SU-DHL-6 (cell line): ENCODE data around the gene DOCK3.
"Not testable (repeated sequence)": the region's sequence is repeated elsewhere in the genome, so short reads cannot be mapped to it uniquely, and the experiment has no call there.

Experiments used
- H2AFZ ChIP-seq: fragments of 200-600 bp; sonication (generic); 2 replicates; pipeline ENCODE4 v1.6.1; 2014; ENCODE audit warnings: low read depth, mild to moderate bottlenecking, moderate library complexity, mixed read lengths, antibody characterized with exemption, low read length; ENCODE audit not compliant: severe bottlenecking
- H3F3A ChIP-seq: fragments of 200-600 bp; shearing (Covaris generic); 2 replicates; pipeline ENCODE4 v1.6.0; 2016; ENCODE audit warnings: antibody characterized with exemption, mild to moderate bottlenecking; ENCODE audit not compliant: insufficient read depth
- H3K27ac ChIP-seq: fragments of 200-600 bp; sonication (generic); 2 replicates; pipeline ENCODE4 v1.5.1; 2016; ENCODE audit warnings: low read depth, mild to moderate bottlenecking, low read length, moderate library complexity, mixed read lengths
- H3K27me3 ChIP-seq: fragments of 200-600 bp; sonication (generic), shearing (Covaris generic); 2 replicates; pipeline ENCODE4 v1.6.0; 2014; ENCODE audit warnings: mild to moderate bottlenecking, low read length
- H3K36me3 ChIP-seq: fragments of 200-600 bp; sonication (generic); 2 replicates; pipeline ENCODE4 v1.6.1; 2014; ENCODE audit warnings: mild to moderate bottlenecking, low read length, mixed read lengths
- H3K4me2 ChIP-seq: fragments of 300-600, 200-600 bp; shearing (Covaris generic), sonication (generic); 2 replicates; pipeline ENCODE4 v1.6.0; 2014; ENCODE audit warnings: low read length, low read depth, mild to moderate bottlenecking; ENCODE audit not compliant: poor library complexity, severe bottlenecking
- H3K4me3 ChIP-seq: fragments of 200-600 bp; sonication (generic); 2 replicates; pipeline ENCODE4 v1.5.1; 2014; ENCODE audit warnings: antibody characterized with exemption, low read length, mild to moderate bottlenecking, mixed read lengths; ENCODE audit not compliant: insufficient read depth, poor library complexity, severe bottlenecking
- H3K79me2 ChIP-seq: fragments of 200-600 bp; sonication (generic); 2 replicates; pipeline ENCODE4 v1.6.1; 2014; ENCODE audit warnings: mild to moderate bottlenecking, low read length, moderate library complexity; ENCODE audit not compliant: insufficient read depth
- H3K9ac ChIP-seq: fragments of 200-600 bp; sonication (generic); 2 replicates; pipeline ENCODE4 v1.7.0; 2014; ENCODE audit warnings: mild to moderate bottlenecking, low read length
- H3K9me2 ChIP-seq: fragments of 200-600 bp; sonication (generic); replicated peaks from 2 replicates; pipeline ENCODE4 v1.6.1; 2014; ENCODE audit warnings: low read length; ENCODE audit not compliant: insufficient read depth
- H3K9me3 ChIP-seq: fragments of 200-600 bp; sonication (generic); 2 replicates; pipeline ENCODE4 v1.6.1; 2014; ENCODE audit warnings: low read length, mixed read lengths; ENCODE audit not compliant: insufficient read depth
- H4K20me1 ChIP-seq: fragments of 200-600 bp; sonication (generic); 2 replicates; pipeline ENCODE4 v1.6.1; 2014; ENCODE audit warnings: low read depth, mild to moderate bottlenecking, antibody characterized with exemption, low read length, moderate library complexity, mixed read lengths
- EZH2phosphoT487 ChIP-seq: fragments of 200-600 bp; sonication (generic), shearing (Covaris generic); conservative IDR thresholded peaks from 2 replicates; pipeline ENCODE4 v1.6.1; 2018; ENCODE audit warnings: mild to moderate bottlenecking, antibody characterized with exemption, low read length, moderate library complexity, mixed read lengths
- TF ChIP-seq, protein P1 (sequence below): fragments of 200-600 bp; sonication (generic); IDR thresholded peaks from one replicate; pipeline ENCODE4 v1.5.1; 2017; ENCODE audit warnings: antibody characterized with exemption, mild to moderate bottlenecking, low read length, moderate library complexity; ENCODE audit not compliant: insufficient read depth, poor library complexity, severe bottlenecking

The DOCK3 gene

DNA sequence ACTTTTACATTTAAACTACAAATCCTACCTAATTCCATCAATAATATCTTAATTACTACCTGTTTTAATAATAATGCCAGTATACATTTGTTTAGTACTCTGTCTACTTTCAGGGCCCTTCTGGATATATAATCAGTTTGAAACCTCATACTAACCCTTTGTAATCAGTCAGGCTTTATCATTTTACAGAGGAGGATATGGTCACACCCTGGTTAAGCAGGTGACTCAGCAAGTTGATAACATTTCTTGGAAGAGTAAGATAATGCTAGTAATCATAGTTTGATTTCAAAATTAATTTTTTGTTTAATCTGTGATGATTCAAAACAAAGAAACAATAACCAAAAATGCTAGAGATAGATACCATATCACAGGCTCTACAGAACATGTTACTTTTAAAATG is 502.2 kb downstream of the DOCK3 start:
- H3K4me2 ChIP-seq, result no peak overlapping the region

DNA sequence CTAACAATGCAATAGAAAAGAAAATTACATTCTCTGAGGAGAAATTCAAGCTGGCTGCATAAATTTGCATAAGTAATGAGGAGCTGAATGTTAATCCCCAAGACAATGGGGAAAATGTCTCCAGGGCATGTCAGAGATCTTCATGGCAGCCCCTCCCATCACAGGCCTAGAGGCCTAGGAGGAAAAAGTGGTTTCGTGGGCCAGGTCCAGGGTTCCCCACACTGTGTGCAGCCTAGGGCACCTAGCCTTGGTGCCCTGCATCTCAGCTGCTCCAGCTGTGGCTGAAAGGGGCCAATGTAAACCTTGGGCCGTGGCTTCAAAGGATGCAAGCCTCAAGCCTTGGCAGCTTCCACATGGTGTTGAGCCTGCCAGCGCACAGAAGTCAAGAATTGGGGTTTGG is 511.7 kb downstream of the DOCK3 start:
- H3K9me3 ChIP-seq, H3K4me2 ChIP-seq, H3F3A ChIP-seq, H3K4me3 ChIP-seq, H2AFZ ChIP-seq, H3K9ac ChIP-seq, H3K9me2 ChIP-seq, H3K79me2 ChIP-seq, H3K27me3 ChIP-seq, H3K36me3 ChIP-seq, H3K27ac ChIP-seq, H4K20me1 ChIP-seq: not testable (repeated sequence)

More for the DNA sequence above, 502.2 kb downstream of the DOCK3 start:
- Histone ChIP-seq H3K9ac (no peak overlapping the region), H3K4me3 (no peak overlapping the region), H3F3A (no peaks in the 10 kb centered on the region), H3K79me2 (no peaks in the 10 kb centered on the region), H3K9me3 (no peaks in the 10 kb centered on the region), H3K27ac (no peak overlapping the region), H3K27me3 (no peaks in the 10 kb centered on the region), H4K20me1 (no peaks in the 10 kb centered on the region), H2AFZ (no peak overlapping the region), H3K36me3 (no peaks in the 10 kb centered on the region), H3K9me2 (no peaks in the 10 kb centered on the region)
- TF ChIP-seq EZH2phosphoT487, result no peak

DNA sequence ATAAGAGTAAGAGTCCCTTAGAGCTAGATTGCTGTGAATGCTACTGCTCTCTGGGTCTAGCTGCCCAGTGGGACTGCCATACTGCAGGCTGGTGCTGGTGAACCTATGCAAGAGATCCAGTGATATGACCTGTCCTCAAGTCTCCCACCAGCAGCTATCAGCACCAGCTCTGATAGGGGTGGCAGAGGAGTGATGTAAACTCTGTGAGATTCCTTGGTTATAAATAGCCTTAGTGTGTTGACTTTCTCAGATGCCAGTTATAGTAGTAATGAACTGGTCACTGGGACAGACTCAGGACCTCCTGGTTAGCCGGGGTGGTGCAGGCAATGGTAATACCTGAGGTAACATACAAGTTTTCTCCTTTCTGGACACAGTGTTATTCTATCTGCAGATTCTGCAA is 515.5 kb downstream of the DOCK3 start:
- Histone ChIP-seq H3K4me2 (no peak overlapping the region), H3K9me2 (no peaks in the 10 kb centered on the region), H3K9ac (no peak overlapping the region), H3K4me3 (no peak overlapping the region), H3K27me3 (no peaks in the 10 kb centered on the region), H3F3A (no peaks in the 10 kb centered on the region), H3K36me3 (no peaks in the 10 kb centered on the region), H3K27ac (no peak overlapping the region), H3K79me2 (no peaks in the 10 kb centered on the region), H2AFZ (no peak overlapping the region), H3K9me3 (no peaks in the 10 kb centered on the region), H4K20me1 (no peaks in the 10 kb centered on the region)
- TF ChIP-seq, protein P1, sequence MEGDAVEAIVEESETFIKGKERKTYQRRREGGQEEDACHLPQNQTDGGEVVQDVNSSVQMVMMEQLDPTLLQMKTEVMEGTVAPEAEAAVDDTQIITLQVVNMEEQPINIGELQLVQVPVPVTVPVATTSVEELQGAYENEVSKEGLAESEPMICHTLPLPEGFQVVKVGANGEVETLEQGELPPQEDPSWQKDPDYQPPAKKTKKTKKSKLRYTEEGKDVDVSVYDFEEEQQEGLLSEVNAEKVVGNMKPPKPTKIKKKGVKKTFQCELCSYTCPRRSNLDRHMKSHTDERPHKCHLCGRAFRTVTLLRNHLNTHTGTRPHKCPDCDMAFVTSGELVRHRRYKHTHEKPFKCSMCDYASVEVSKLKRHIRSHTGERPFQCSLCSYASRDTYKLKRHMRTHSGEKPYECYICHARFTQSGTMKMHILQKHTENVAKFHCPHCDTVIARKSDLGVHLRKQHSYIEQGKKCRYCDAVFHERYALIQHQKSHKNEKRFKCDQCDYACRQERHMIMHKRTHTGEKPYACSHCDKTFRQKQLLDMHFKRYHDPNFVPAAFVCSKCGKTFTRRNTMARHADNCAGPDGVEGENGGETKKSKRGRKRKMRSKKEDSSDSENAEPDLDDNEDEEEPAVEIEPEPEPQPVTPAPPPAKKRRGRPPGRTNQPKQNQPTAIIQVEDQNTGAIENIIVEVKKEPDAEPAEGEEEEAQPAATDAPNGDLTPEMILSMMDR, result no peak
- TF ChIP-seq EZH2phosphoT487, result no peak

DNA sequence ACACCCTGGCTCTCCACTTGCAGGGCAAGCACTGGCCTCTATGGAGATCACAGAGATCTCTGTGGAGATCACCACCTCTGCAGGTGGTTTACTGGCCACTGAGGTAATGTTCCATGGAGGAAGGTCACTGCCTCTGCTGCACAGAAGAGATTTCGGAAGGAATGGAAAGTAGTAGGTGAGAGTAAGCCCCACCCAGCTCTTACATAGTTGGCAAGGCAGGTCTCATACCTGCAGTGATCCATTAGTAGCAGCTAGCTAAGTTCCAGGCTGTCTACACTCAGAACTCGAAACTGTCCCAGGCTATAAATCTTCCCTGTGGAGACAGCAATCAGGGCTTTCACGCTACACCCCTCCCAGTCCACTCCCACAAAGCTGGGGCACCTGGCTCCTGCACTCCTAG is 516.1 kb downstream of the DOCK3 start:
- Histone ChIP-seq H3K9me3 (no peaks in the 10 kb centered on the region), H3K36me3 (no peaks in the 10 kb centered on the region), H3K79me2 (no peaks in the 10 kb centered on the region), H3F3A (no peaks in the 10 kb centered on the region), H3K4me3 (no peak overlapping the region), H4K20me1 (no peaks in the 10 kb centered on the region), H2AFZ (no peak overlapping the region), H3K9ac (no peak overlapping the region), H3K27me3 (no peaks in the 10 kb centered on the region), H3K9me2 (no peaks in the 10 kb centered on the region), H3K4me2 (no peak overlapping the region), H3K27ac (no peak overlapping the region)
- no peak for TF ChIP-seq EZH2phosphoT487
- TF ChIP-seq, protein P1, result no peak
